Activated T-helper 1 cell treated with anti-CD3 and anti-CD28 coated beads, Interleukin-2, amount 50 U/mL, for 16 hours (primary cell): ENCODE measurements around the gene ADSS1.

Source experiments
- DNase-seq, 2 donors: peaks; one replicate each; pipeline ENCODE4 v3.0.0-alpha.2; 2020; ENCODE audit warnings: low read depth in 1 of 2, low spot score in 1 of 2

The ADSS1 gene

DNA sequence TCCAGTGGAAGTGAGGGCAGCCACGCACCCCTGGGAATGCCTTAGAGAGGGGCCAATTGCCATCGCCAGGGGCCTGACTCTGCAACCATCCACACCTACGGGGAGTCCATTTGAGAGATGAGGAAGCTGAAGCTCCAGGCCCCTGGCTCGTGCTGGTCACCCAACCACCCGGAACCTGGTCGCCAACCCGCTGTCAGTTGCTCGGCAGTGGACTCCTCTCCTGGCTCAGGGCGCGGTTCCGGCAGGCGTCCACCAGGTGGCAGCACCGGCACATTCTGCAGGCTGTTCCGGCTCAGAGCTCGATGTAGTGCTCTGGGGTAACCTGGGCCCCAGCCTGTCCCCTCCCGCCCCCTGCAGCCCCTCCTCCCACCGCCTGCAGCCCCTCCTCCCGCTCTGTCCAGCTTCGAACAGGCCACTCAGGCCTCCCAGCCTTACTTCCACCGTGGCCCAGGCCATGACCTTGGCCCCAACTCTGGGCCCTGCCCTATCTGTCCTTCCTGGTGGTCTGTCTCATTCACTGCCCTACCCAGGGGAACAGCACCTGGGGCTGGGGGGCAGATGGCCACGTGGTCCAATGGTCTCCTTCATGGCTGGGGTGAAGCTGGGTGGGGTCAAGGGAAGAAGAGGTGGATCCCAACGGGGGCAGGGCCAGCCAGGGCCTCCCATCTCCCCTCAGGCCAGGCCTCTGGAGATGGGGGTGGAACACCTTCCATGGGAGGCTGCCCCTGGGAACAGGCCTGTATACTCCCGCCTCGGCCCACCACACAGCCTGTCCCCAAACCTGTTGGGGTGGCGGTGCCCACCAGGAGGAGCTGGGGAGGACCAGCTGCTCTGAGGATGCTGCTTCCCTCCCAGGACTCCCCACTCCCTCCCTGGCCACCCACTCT is 44.7 kb downstream of the ADSS1 start:
- DNase-seq: peak; percentile 82 to 95

DNA sequence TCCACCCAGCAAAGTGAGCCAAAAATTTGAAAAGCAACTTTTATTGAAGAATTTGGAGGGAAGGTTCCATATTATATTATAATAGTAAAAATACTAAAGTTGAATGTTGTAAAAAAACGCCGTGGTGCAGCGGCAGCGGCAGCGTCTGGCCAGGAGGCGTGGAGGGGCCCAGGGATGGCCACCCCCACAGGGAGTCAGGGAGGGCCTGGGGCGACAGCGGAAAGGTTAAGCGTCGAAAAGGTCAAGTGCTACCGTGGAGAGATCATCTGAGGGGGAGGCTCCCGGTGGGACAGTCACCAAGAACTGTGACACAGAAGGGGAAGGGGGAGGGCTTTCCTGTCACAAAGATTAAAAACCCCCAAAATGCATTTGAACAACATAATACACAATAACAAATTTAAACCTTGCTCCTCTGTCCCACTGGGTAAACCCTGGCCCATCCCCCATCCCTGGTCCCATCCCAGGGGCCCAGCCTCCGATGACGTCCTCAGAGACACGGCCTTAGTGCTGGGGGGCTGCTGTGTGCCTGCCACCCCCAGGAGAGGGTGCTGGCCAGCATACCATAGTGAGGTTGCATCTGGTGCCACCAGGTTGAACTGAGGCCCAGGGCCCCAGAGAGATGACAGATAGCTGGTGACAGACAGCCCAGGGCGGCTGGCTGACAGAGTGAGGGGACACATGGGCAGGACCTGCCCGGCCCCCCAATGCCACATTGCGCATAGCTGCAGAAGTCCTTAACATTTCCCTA is 45.5 kb downstream of the ADSS1 start:
- DNase-seq: no peak

DNA sequence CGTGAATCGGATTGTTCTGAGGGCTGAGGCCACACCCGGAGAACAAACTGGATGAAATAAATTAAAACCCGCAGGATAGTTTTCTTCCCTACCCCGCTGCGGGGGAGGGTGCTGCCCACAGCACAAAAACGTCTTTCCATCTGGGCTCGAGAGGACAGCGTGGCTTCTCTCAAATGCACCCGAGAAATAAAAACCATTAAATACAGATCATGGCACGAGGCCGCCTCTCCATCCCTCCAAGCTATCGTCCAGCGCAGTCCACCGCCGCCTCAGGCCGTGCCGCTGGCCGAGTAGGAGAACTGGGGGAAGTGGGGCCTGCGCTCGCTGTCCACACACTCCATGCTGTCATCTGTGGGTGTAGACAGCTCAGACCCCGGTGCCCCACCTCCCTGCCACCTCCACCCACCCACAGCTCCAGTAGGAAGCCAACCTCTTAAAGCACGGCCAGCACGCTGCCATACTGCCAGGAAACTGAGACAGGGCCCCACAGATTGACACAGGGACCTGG is 46.1 kb downstream of the ADSS1 start:
- DNase-seq: no peak

DNA sequence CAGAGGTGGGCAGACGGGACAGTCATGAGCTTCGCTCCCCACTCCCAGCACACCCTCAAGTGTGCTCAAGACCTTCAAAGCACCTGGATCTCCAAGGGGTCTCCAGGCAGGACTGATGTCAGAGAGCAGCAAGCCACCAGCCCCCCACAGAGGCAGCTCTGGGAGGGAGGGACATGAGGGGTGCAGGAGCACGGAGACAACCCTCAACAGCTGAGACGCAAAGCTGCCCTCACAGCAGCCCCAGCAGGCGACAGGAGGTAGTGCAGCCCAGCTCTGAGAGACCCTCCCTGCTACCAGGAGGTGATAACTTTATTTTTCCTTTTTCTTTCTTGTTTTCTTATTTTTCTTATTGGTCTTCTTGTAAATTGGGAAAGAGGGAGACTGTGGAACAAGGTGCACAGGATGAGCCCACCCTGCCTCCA is 46.8 kb downstream of the ADSS1 start:
- no peak for DNase-seq

DNA sequence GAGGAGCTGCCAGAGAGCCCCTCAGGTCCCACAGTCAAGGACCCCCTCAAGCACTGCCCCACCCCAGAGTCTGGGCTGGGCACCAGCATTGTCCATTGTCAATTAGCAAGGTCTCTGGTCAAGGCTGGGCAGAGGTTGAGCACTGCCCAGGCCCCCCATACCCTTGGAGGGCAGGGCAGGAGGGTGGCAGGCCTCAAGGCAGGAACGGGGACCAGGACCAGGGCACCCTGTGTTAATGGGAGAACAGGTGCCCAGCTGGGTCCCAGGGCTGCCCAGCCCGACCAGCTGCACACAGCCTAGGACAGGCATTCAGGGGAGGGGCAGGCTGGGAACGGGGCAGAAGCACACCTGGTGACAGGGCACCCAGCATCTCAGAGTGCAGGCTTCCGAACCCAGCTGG is 47.3 kb downstream of the ADSS1 start:
- DNase-seq: no peak

DNA sequence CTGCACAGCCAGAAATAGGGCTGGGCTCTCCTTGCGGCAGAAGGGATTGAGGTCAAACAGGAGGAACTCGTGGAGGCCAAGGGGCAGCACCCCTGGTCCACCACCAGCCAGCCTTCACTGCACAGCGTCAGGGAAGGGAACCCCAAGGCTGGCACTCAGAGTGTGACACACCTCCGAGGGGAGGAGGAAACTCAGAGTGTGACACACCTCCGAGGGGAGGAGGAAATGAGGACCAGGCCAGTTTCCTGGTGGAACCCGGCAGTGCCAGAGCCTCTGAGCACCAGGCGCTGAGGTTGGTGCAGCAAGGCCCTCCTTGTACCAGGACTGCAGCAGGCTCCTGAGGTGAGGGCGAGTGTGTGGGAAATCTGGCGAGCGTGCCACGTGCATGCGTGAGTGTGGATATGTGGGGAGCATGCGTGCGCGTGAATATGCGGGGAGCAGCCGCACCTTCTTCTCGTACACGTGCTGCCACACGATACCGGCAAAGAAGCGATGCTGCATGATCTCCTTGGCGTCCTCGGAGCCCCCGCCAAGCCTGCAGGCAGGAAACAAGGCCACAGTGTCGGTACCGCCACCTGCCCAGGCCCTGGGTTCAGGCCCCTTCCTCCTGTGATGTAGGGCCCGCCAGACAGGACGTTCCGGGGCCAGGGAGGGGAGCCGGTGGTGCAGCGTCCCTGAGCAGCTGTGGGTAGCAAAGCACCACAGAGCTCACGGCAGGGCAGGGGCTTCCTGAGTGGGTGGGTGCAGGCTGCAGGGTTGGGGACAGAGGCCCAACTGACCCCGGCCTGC is 48.1 kb downstream of the ADSS1 start:
- DNase-seq: no peak

DNA sequence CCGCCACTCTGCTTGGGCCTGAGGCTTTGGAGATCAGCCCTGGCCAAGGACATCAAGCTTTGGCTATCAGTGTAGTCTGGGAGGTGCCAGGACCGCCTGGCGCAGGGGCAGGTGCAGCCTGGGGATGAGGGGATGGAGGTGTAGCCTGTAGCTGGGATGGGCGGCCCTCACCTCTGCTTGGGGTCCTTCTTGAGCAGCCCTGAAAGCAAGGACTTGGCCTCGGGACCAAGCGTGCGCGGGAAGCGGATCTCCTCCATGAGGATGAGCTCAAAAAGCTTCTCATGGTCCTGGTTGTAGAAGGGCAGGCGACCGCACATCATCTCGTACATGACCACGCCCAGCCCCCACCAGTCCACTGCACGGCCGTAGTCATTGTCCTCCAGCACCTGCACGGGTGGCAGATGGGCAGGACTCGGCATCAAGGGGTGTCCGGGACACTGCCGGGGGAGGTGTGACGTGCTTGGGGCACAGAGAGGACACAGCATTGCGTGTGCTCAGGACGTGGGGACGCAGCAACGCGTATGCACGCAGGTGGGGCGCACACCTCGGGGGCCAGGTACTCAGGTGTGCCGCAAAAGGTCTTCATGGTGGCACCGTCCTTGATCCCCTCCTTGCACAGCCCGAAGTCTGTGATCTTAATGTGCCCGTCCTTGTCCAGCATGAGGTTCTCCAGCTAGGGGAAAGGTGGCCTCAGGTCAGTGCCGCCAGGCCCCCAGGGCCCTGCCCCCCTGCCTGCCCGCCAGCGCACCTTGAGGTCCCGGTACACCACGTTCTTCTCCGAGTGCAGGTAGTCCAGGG is 48.9 kb downstream of the ADSS1 start:
- no peak for DNase-seq

DNA sequence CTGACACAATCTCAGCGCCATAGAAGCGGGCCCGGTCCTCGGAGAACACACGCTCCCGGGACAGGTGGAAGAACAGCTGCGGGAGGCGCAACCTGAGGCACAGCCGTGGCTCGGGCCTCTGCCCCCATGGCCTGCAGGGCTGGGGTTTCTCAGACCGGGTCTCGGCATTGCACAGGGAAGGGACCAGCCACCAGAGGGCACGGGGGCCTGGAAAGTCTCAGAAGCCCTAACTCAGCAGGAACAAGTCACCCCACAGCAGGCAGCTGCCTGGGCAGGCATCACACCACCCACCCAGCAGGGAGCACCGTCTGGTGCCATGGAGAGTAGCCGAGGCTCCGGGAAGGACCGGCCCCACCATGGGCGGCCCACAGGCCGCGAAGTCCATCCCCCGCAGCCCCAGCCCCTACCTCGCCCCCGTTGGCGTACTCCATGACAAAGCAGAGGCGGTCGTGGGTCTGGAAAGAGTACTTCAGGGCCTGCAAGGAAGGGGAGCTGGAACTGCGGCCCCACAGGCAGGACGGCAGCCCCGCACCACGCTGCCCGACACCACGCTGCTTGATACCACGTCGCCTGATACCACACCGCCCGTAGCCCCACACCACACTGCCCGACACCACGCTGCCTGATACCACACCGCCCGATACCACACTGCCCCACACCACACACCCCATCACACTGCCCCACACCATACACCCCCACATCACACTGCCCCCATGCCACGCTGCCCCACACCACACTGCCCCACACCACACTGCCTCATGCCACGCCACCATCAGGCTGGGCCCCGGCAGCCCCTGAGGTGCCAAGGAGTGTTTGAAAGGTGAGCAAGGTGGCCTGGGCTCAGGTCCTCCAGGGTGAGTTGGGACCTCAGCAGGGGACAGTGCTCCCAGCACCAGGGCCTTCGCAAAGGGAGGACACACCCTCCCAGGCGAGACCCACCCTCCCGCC is 49.8 kb downstream of the ADSS1 start:
- DNase-seq: no peak

DNA sequence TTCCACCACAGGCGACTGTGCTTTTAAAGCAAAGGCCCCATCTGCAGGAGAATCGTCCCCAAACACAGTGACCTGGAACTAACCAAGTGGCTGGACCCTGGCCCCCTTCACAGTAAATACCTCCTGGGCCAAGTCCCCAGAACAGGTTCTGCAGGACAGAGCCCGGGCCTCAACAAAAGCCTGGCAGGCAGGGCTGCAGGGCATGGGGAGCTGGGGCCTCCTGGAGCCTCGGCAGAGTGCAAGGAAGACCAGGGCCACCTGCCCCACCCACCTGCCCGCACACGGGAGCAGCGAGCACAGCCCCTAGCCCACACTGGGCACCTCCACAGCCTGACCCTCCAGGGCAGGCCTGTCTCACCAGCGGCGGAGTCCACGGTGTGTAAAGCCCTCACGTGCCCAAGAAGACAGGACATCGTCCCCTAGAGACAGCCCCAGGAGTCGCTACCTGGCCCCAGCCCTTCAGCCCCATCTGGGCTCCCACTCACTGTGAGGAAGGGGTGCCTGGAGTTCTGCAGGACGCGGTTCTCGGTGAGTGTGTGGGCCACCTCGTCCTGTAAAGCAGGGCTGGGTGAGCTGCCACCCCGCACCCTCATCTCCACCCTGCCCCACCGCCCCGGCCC is 50.5 kb downstream of the ADSS1 start:
- no peak for DNase-seq

DNA sequence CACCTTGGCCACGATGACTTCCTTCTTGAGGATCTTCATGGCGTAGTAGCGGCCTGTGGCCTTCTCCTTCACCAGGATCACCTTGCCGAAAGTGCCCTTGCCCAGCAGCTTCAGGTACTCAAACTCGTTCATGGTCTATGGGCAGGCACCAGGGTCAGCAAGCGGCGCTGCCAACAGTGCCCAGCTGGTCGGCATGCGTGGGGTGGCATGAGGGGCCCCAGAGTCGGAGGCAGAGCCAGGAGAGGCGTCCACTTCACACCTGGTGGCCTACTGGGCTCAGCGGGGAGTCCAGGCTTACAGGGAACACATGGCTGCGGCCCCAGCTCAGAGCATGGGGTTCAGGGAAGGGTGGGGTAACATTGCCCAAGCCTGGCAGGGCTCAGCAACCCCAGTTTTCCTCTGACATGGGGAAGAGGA is 51.1 kb downstream of the ADSS1 start:
- DNase-seq: no peak

DNA sequence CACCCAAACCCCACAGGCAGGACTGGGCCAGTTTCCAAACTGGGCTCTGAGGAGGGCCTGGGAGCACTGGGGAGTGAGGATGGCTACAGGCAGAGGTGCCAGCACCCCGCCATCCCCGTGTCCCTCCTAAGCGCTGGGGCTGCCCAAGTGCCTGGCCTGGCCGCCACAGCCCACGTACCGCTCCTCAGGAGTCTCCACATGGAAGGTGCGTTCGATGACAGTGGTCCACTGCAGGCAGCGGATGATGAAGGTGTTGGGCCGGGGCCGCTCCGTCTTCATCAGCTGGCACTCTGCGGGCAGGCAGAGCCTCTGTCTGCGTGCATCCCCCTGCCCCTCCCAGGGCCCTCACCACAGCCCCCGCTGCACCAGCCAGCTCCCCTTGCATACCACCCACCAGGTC is 52.5 kb downstream of the ADSS1 start:
- no peak for DNase-seq

DNA sequence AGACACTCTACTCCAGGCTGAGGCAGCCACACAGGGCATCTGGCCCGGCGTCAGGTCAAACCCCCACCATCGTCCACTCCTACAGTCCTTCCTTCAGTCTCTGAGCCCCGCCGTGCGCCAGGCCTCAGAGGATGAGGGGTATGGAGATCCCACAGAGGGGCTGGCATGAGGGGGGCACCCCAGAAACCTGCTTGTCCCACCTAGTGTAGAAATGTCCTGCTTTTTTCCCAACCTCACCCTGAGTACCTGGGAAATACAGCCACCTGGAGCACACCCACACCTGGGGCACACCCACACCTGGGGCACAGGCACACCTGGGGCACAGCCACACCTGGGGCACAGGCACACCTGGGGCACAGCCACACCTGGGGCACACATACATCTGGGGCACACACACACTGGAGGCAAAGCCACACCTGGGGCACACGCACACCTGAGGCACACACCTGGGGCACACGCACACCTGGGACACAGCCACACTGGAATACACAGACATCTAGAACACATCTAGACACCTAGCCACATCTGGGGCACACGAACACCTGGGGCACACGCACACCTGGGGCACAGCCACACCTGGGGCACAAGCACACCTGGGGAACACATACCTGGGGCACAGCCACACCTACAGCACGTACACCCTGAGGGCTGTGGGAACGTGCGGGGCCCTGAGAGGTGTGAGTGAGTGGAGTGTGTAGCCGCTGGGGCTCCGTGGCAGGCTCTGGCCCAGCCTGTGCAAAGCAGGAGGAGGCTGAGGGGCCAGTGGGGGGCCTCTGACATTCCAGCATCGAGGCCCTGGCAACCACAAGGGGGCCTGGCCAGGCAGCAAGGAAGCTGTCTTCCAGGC is 53.2 kb downstream of the ADSS1 start:
- DNase-seq: no peak

DNA sequence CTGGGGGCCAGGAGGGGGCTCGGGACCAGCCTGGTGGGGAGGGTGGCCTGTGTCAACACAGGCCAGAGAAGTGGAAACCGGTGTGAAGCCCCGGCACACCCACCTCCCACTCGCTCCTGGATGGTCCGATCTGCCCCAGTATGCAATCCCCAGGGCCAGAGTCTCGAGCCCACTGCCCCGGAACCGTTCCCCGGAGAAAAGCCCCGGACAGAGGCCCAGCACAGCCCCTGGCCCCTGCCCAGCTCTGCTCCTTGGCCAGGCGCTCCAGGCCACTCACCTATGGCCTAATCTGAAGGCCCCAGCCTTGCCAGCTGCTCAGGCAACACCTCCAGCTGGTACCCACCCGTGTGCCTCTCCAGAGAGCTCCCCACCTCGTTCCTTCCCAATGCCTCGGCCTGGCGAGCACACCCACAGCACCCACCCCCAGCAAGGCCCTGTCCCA is 53.8 kb downstream of the ADSS1 start:
- no peak for DNase-seq

DNA sequence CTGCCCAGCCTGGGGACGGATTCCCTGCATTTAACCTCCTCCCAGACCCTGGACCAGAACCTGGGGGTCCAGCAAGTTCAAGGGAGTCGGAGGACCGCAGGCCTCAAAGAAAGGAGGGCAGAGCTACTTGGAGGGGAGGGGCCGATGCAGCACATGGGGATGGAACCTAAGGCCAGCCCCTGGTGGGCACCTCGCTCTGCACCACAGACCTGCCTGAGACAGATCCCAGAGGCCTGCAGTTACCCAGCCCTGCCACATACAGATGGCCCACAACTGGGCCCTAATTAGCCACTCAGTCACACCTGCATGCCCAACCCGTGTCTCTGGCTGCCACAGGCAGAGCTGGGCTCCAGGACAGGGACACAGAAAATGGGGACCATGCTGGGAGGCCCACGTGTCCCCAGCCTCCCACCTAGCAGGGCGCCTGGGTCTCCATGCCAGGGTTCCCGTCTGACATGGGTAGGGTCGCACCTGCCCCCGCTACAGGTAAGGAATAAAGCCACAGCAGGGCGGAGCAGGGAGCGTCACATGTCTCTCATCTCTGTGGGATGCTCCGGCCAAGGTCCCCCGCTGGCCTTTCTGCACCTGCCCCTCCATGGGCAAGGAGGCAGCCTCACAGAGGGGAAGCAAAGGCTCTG is 54.8 kb downstream of the ADSS1 start:
- no peak for DNase-seq

DNA sequence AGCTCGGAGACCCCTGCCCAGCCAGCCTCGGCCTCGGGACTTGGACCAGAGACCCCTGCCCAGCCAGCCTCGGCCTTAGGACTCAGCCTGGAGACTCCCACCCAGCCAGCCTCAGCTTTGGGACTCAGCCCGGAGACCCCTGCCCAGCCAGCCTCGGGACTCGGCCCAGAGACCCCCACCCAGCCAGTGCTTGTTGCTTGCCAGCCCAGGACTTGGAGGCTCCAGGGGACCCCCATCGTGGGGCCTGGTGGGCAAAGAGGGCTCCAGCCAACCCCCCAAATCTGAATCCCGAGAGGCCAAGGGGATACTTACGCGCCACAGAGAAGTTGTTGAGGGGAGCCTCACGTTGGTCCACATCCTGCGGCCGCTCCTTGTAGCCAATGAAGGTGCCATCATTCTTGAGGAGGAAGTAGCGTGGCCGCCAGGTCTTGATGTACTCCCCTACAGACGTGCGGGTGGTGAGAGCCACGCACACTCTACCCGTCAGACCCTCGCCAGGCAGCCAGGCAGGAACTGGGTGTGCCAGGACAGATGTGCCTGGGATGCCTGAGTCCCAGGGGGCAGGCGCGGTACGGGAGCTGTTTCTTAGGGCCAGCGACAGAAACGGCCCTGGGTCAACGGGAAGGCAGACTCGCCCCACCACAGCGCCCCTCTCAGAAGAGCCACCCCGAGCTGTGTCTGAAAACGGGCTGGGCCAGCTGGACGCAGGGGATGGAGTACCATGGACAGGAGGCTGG is 55.9 kb downstream of the ADSS1 start:
- no peak for DNase-seq

DNA sequence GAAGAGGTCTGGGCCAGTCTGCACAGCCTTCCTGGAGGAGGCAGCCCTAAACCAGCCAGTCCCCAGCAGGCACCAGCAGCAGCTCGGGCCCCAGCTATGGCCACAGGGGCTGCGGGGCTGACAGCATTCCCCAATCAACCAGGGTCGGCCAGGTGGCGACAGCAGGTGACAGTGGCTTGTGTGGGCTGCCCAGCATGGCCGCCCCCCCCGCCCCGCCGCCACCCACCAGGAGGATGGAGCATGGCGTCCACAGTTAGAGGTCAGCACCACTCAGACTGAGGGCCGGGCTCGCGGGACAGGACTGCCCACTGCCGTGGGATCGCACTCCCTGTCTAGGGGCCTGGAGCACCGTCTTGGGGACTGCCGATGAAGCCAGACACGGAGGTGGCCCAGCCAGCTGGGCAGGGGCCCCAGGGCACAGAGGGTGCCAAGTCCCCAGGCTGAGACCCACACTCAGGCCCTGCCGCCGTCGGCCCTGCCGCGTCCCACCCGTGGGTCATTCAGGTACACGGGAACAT is 56.5 kb downstream of the ADSS1 start:
- no peak for DNase-seq
